Measurements from ENCODE around the gene METTL9. TPM values are rescaled to one million over a fixed set of nuclear protein-coding genes. Genes with fewer than 3 reads are reported as not detected.
"Not testable (repeated sequence)": the region's sequence is repeated elsewhere in the genome, so short reads cannot be mapped to it uniquely, and the experiment has no call there.

The METTL9 gene
- polyA plus RNA-seq, 1 donor = 150 TPM

DNA sequence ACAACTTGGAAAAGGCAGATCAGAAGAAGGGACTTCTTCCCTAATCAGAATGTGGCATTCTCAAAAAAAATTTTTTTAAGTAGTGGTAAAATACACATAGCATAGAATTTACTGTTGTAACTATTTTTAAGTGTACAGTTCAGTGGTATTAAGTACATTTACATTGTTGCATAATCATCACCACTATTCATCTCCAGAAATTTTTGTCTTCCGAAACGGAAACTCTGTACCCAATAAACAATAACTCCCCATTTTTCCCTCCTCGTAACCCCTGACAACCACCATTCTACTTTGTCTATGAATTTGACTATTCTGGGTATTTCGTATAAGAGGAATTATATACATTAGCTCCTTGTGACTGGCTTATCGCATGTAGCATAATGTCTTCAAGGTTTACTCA is 18.9 kb downstream of the METTL9 start:
- Histone ChIP-seq H3K4me1 (ENCODE audit: control insufficient read depth, insufficient read depth, low read length) (peaks cover 20% of the 10 kb centered on the region), H3K27ac (ENCODE audit: low read length) (no peak overlapping the region), H3K4me3 (ENCODE audit: low read length) (no peak overlapping the region), H3K36me3 (ENCODE audit: control insufficient read depth, insufficient read depth, low read length) (peaks cover 7% of the 10 kb centered on the region), H3K27me3 (ENCODE audit: control insufficient read depth, insufficient read depth, low read length) (no peaks in the 10 kb centered on the region), H3K9me3 (ENCODE audit: control insufficient read depth, low read depth, low read length) (no peaks in the 10 kb centered on the region)
- no peak for DNase-seq
- WGBS (ENCODE audit: insufficient coverage, low lambda C conversion rate) = 100% methylated on average over 1 of the region's 5 CpGs

DNA sequence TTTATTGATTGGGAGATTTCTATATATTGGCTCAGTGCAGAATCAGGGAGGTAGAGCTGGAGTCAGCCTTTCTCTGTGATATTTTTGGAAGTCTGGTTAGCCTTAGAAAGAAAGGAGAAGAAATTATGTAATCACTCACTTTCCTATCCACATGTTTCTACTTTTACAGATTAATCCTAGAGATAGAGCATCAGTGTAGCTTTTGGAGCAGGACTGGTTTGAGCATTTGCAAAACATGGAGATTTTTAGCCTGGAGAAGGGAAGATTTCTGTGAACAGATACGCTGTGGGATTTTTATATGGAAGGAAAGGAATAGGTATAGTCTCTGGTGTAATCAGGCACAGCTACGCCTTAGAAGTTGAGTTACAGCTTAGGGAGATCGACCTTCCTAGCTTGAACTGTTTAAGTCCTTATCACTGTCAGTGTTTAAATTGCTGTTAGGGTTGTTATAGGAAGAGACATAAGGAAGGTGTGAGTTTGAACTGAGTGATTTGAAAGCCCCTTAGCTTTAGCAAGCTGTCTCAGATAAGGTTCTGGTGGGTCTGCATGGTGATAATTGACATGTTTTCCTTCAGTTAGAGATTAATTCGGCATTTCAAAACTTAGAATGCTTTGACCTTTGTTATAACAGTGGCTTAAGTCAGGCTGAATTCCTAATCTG is 20.5 kb downstream of the METTL9 start:
- H3K27ac ChIP-seq (ENCODE audit: low read length) = peak overlapping the region; percentile 74
- H3K9me3 ChIP-seq (ENCODE audit: control insufficient read depth, low read depth, low read length) = no peaks in the 10 kb centered on the region
- H3K4me1 ChIP-seq (ENCODE audit: control insufficient read depth, insufficient read depth, low read length) = peaks cover 24% of the 10 kb centered on the region
- WGBS (ENCODE audit: insufficient coverage, low lambda C conversion rate) = 50% methylated on average over 1 of the region's 4 CpGs
- H3K27me3 ChIP-seq (ENCODE audit: control insufficient read depth, insufficient read depth, low read length) = no peaks in the 10 kb centered on the region
- H3K4me3 ChIP-seq (ENCODE audit: low read length) = no peak overlapping the region
- peak in 1 of 2 donors; percentile 52 for DNase-seq
- H3K36me3 ChIP-seq (ENCODE audit: control insufficient read depth, insufficient read depth, low read length) = peaks cover 7% of the 10 kb centered on the region

- peak overlapping the region; percentile 74 for H3K27ac ChIP-seq (ENCODE audit: low read length)
- no peaks in the 10 kb centered on the region for H3K27me3 ChIP-seq (ENCODE audit: control insufficient read depth, insufficient read depth, low read length)
- H3K4me1 ChIP-seq (ENCODE audit: control insufficient read depth, insufficient read depth, low read length) = peaks cover 28% of the 10 kb centered on the region
- no peak overlapping the region for H3K4me3 ChIP-seq (ENCODE audit: low read length)
- no peak for DNase-seq
- H3K36me3 ChIP-seq (ENCODE audit: control insufficient read depth, insufficient read depth, low read length) = peaks cover 3% of the 10 kb centered on the region
- no peaks in the 10 kb centered on the region for H3K9me3 ChIP-seq (ENCODE audit: control insufficient read depth, low read depth, low read length)
Measured at GRCh38 chr16:21620592-21620991, 21.2 kb downstream of the METTL9 start.

- no peak for DNase-seq
- H3K36me3 ChIP-seq (ENCODE audit: control insufficient read depth, insufficient read depth, low read length) = peaks cover 2% of the 10 kb centered on the region
- H3K27ac ChIP-seq (ENCODE audit: low read length) = no peak overlapping the region
- H3K27me3 ChIP-seq (ENCODE audit: control insufficient read depth, insufficient read depth, low read length) = no peaks in the 10 kb centered on the region
- WGBS (ENCODE audit: insufficient coverage, low lambda C conversion rate) = 80% methylated on average over 1 of the region's 1 CpG
- H3K4me1 ChIP-seq (ENCODE audit: control insufficient read depth, insufficient read depth, low read length) = peaks cover 45% of the 10 kb centered on the region
- no peak overlapping the region for H3K4me3 ChIP-seq (ENCODE audit: low read length)
- peaks cover under 1% of the 10 kb centered on the region for H3K9me3 ChIP-seq (ENCODE audit: control insufficient read depth, low read depth, low read length)
Measured at GRCh38 chr16:21622545-21622944, 23.2 kb downstream of the METTL9 start.

- H3K4me3 ChIP-seq (ENCODE audit: low read length) = no peak overlapping the region
- 0% methylated on average over 1 of the region's 1 CpG for WGBS (ENCODE audit: insufficient coverage, low lambda C conversion rate)
- peak in 1 of 2 donors; percentile 80 for DNase-seq
- no peaks in the 10 kb centered on the region for H3K27me3 ChIP-seq (ENCODE audit: control insufficient read depth, insufficient read depth, low read length)
- peaks cover 19% of the 10 kb centered on the region for H3K36me3 ChIP-seq (ENCODE audit: control insufficient read depth, insufficient read depth, low read length)
- H3K4me1 ChIP-seq (ENCODE audit: control insufficient read depth, insufficient read depth, low read length) = peaks cover 34% of the 10 kb centered on the region
- peaks cover 4% of the 10 kb centered on the region for H3K9me3 ChIP-seq (ENCODE audit: control insufficient read depth, low read depth, low read length)
- peak overlapping the region; percentile 96 for H3K27ac ChIP-seq (ENCODE audit: low read length)
Measured at GRCh38 chr16:21625026-21625425, 25.6 kb downstream of the METTL9 start.

- peak; percentile 76 to 92 for DNase-seq
- Histone ChIP-seq H3K27ac (ENCODE audit: low read length) (peak overlapping the region; percentile 96), H3K4me3 (ENCODE audit: low read length) (no peak overlapping the region), H3K4me1 (ENCODE audit: control insufficient read depth, insufficient read depth, low read length) (peaks cover 31% of the 10 kb centered on the region), H3K36me3 (ENCODE audit: control insufficient read depth, insufficient read depth, low read length) (peaks cover 22% of the 10 kb centered on the region), H3K27me3 (ENCODE audit: control insufficient read depth, insufficient read depth, low read length) (no peaks in the 10 kb centered on the region), H3K9me3 (ENCODE audit: control insufficient read depth, low read depth, low read length) (peaks cover 8% of the 10 kb centered on the region)
- no CpG with 5 or more reads among the region's 6 CpGs for WGBS (ENCODE audit: insufficient coverage, low lambda C conversion rate)
Measured at GRCh38 chr16:21626659-21627277, 27.4 kb downstream of the METTL9 start.

GRCh38 chr16:21628121-21628726 is 28.8 kb downstream of the METTL9 start:
- Histone ChIP-seq H3K9me3 (ENCODE audit: control insufficient read depth, low read depth, low read length) (peaks cover 8% of the 10 kb centered on the region), H3K4me1 (ENCODE audit: control insufficient read depth, insufficient read depth, low read length) (peaks cover 33% of the 10 kb centered on the region), H3K27ac (ENCODE audit: low read length) (no peak overlapping the region), H3K36me3 (ENCODE audit: control insufficient read depth, insufficient read depth, low read length) (peaks cover 22% of the 10 kb centered on the region), H3K4me3 (ENCODE audit: low read length) (no peak overlapping the region), H3K27me3 (ENCODE audit: control insufficient read depth, insufficient read depth, low read length) (no peaks in the 10 kb centered on the region)
- 71% methylated on average over 1 of the region's 5 CpGs for WGBS (ENCODE audit: insufficient coverage, low lambda C conversion rate)
- DNase-seq = no peak

GRCh38 chr16:21628772-21629171 is 29.4 kb downstream of the METTL9 start:
- peaks cover 8% of the 10 kb centered on the region for H3K9me3 ChIP-seq (ENCODE audit: control insufficient read depth, low read depth, low read length)
- DNase-seq = no peak
- H3K36me3 ChIP-seq (ENCODE audit: control insufficient read depth, insufficient read depth, low read length) = peaks cover 26% of the 10 kb centered on the region
- no peaks in the 10 kb centered on the region for H3K27me3 ChIP-seq (ENCODE audit: control insufficient read depth, insufficient read depth, low read length)
- no CpG with 5 or more reads among the region's 5 CpGs for WGBS (ENCODE audit: insufficient coverage, low lambda C conversion rate)
- no peak overlapping the region for H3K4me3 ChIP-seq (ENCODE audit: low read length)
- H3K4me1 ChIP-seq (ENCODE audit: control insufficient read depth, insufficient read depth, low read length) = peaks cover 33% of the 10 kb centered on the region
- no peak overlapping the region for H3K27ac ChIP-seq (ENCODE audit: low read length)

- not testable (repeated sequence) for H3K27me3 ChIP-seq (ENCODE audit: control insufficient read depth, insufficient read depth, low read length); H3K27ac ChIP-seq (ENCODE audit: low read length); H3K4me3 ChIP-seq (ENCODE audit: low read length); H3K9me3 ChIP-seq (ENCODE audit: control insufficient read depth, low read depth, low read length); DNase-seq
- Histone ChIP-seq H3K36me3 (ENCODE audit: control insufficient read depth, insufficient read depth, low read length) (peaks cover 32% of the 10 kb centered on the region), H3K4me1 (ENCODE audit: control insufficient read depth, insufficient read depth, low read length) (peaks cover 28% of the 10 kb centered on the region)
- WGBS (ENCODE audit: insufficient coverage, low lambda C conversion rate) = no CpG with 5 or more reads among the region's 37 CpGs
Measured at GRCh38 chr16:21629616-21630539, 30.5 kb downstream of the METTL9 start.

- DNase-seq; H3K27ac ChIP-seq (ENCODE audit: low read length); H3K9me3 ChIP-seq (ENCODE audit: control insufficient read depth, low read depth, low read length); H3K4me3 ChIP-seq (ENCODE audit: low read length); H3K27me3 ChIP-seq (ENCODE audit: control insufficient read depth, insufficient read depth, low read length): not testable (repeated sequence)
- Histone ChIP-seq H3K36me3 (ENCODE audit: control insufficient read depth, insufficient read depth, low read length) (peaks cover 36% of the 10 kb centered on the region), H3K4me1 (ENCODE audit: control insufficient read depth, insufficient read depth, low read length) (peaks cover 21% of the 10 kb centered on the region)
- WGBS (ENCODE audit: insufficient coverage, low lambda C conversion rate) = no CpG with 5 or more reads among the region's 6 CpGs
Measured at GRCh38 chr16:21630866-21631265, 31.5 kb downstream of the METTL9 start.

Data from large intestine (tissue), 3 donors.